ENCODE data around the gene FNIP1.
"Not testable (repeated sequence)": the region's sequence is repeated elsewhere in the genome, so short reads cannot be mapped to it uniquely, and the experiment has no call there.

FNIP1 gene

GRCh38 chr5:131718487-131719014 is 78.3 kb downstream of the FNIP1 start:
- TF ChIP-seq CTCF (IDR thresholded peaks at IDR 0.05; ENCODE audit: insufficient read depth, low read length, missing control alignments): no peak
- no peak overlapping the region for H3K4me3 ChIP-seq (ENCODE audit: low read depth, low read length)
- POLR2A ChIA-PET: no interaction called here
- CTCF ChIA-PET: interaction anchor here (1.5 to 1.8 kb wide), 2 partner anchors 8 to 129 kb away, joined by 3 to 9 read pairs; no protein-coding TSS in a partner anchor
- no peak for DNase-seq (ENCODE audit: low read depth, low spot score)

DNA sequence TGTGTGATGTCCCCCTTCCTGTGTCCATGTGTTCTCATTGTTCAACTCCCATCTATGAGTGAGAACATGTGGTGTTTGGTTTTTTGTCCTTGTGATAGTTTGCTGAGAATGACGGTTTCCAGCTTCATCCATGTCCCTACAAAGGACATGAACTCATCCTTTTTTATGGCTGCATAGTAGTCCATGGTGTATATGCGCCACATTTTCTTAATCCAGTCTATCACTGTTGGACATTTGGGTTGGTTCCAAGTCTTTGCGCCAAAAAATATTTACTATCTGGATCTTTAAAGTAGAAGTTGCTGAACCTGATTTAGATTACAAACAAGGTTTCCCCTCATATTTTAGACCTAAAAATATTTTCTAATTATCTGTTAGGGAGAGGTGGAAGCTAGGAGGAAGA is 79.7 kb downstream of the FNIP1 start:
- DNase-seq (ENCODE audit: low read depth, low spot score); CTCF ChIA-PET; POLR2A ChIA-PET; H3K4me3 ChIP-seq (ENCODE audit: low read depth, low read length): not testable (repeated sequence)

GRCh38 chr5:131716650-131717049 is 80.2 kb downstream of the FNIP1 start:
- no peak for TF ChIP-seq CTCF (IDR thresholded peaks at IDR 0.05; ENCODE audit: insufficient read depth, low read length, missing control alignments)
- CTCF ChIA-PET: no interaction called here
- POLR2A ChIA-PET: no interaction called here
- no peak for DNase-seq (ENCODE audit: low read depth, low spot score)
- no peak overlapping the region for H3K4me3 ChIP-seq (ENCODE audit: low read depth, low read length)

- TF ChIP-seq CTCF (IDR thresholded peaks at IDR 0.05; ENCODE audit: insufficient read depth, low read length, missing control alignments): no peak
- DNase-seq (ENCODE audit: low read depth, low spot score): no peak
- H3K4me3 ChIP-seq (ENCODE audit: low read depth, low read length): no peak overlapping the region
- POLR2A ChIA-PET: no interaction called here
- CTCF ChIA-PET: interaction anchor here (1.0 to 1.1 kb wide), 2 partner anchors 9 to 352 kb away, joined by 3 read pairs; no protein-coding TSS in a partner anchor
Observed at GRCh38 chr5:131710391-131710790, 86.4 kb downstream of the FNIP1 start.

DNA sequence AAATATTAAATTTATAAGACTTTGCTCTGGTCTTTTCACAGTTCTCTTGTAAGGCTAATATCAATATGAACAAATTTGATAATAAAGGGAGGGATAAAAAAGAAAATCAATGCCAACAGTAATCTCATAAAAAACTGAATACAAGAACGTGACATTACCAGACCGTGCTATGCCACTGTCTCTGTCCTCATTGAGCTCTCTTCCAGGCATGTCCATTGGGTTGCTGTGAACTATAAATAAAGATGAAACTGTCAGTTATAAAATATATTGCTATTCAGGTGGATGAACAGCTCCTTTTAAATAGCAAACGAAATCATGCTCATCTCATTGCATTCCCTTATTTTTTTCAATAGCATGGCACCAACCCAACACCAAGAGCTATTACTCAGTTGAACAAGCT is 87.8 kb downstream of the FNIP1 start:
- ChIA-PET POLR2A (no interaction called here), CTCF (interaction anchor here (1.2 to 1.3 kb wide), 2 partner anchors 14 to 24 kb away, joined by 3 to 4 read pairs; no protein-coding TSS in a partner anchor)
- no peak overlapping the region for H3K4me3 ChIP-seq (ENCODE audit: low read depth, low read length)
- TF ChIP-seq CTCF (IDR thresholded peaks at IDR 0.05; ENCODE audit: insufficient read depth, low read length, missing control alignments): no peak
- DNase-seq (ENCODE audit: low read depth, low spot score): no peak

- H3K4me3 ChIP-seq (ENCODE audit: low read depth, low read length): no peak overlapping the region
- POLR2A ChIA-PET: no interaction called here
- CTCF ChIA-PET: no interaction called here
- DNase-seq (ENCODE audit: low read depth, low spot score): no peak
- TF ChIP-seq CTCF (IDR thresholded peaks at IDR 0.05; ENCODE audit: insufficient read depth, low read length, missing control alignments): no peak
Observed at GRCh38 chr5:131706281-131706680, 90.5 kb downstream of the FNIP1 start.

- DNase-seq (ENCODE audit: low read depth, low spot score): no peak
- ChIA-PET POLR2A (no interaction called here), CTCF (interaction anchor here (1.4 kb wide), 1 partner anchor 106 kb away, joined by 3 read pairs; no protein-coding TSS in a partner anchor)
- no peak for TF ChIP-seq CTCF (IDR thresholded peaks at IDR 0.05; ENCODE audit: insufficient read depth, low read length, missing control alignments)
- no peak overlapping the region for H3K4me3 ChIP-seq (ENCODE audit: low read depth, low read length)
Observed at GRCh38 chr5:131694926-131695325, 101.9 kb downstream of the FNIP1 start.
